T1000 (cell line): ENCODE results near the gene TMEM132D.

Experiments
- DNase-seq: peaks from one replicate; lab custom pipeline; 2025; ENCODE audit warnings: mixed read lengths; lab: John Stamatoyannopoulos, UW

The TMEM132D gene

DNA sequence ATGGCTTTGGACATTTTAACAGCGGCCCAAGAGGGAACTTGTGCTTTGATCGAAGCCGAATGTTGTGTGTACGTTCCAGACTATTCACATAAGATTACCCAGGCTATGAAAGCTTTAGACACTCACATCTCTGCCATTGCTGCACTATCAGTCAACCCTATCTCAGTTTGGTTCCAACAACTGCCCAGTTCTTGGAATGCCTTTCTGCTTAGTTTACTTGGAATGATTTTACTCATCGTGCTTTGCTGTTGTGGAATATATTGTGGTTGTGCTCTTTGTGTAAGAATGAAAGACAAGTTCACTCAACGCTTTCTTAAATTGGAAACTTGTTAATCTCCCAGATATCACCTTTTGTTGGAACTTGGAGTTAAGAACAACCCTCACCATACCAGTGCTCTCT, 552.3 kb downstream of the TMEM132D start:
- DNase-seq = no peak

DNA sequence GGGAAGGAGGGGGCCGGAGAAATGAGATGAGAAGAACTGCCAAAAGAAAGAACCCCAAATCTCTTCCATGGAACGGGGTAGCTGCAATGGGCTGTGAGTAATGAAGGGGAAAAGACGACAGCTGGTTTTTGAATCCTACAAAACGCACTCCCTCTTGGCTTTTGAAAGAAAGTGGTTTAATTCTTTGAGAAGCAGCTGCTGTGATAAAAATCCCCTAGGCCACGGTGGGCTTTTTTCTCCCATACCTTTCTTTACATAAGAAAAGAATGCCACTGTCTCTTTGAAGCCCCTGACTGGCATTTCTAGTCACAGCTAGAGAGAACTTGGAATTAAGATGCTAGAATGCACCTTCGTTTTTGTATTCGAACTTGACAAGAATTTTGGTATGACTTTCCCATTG, 564.5 kb downstream of the TMEM132D start:
- DNase-seq = no peak

DNA sequence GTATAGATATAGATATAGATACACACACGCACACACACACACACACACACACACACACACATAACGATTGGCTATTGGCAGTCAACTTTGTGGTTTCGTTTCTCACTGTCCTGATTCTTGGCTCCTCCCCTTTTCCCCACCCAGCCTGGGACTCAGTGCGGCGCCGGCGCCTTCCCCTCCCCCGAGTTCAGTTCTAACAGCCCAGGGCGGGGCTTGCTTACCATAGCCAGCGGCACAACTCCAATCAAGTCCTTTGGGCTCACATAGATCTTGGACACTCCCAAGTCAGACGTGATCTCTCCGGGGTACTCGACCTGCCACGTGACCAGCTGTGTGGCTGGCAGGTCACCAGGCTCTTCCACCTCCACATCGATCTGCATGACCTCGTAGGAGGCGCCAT, 566.4 kb downstream of the TMEM132D start:
- no peak for DNase-seq

DNA sequence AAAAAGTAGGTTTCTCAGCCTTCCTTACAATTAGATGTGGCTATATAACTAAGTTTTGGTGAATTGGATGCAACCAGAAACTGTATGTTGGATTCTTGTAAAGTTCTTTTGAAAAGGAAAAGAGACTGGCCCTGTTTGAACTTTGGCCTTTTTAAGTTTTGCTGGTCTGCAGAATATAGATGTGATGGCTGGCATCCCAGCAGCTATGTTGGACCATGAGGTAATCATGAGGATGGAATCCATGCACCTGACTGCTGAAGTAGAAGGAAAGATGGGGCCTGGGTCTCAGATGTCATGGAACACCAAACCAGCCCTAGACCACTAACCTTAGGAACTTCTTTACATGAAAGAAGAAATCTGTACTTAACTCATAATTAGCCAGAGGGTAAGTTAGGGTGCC, 568.1 kb downstream of the TMEM132D start:
- DNase-seq = no peak

DNA sequence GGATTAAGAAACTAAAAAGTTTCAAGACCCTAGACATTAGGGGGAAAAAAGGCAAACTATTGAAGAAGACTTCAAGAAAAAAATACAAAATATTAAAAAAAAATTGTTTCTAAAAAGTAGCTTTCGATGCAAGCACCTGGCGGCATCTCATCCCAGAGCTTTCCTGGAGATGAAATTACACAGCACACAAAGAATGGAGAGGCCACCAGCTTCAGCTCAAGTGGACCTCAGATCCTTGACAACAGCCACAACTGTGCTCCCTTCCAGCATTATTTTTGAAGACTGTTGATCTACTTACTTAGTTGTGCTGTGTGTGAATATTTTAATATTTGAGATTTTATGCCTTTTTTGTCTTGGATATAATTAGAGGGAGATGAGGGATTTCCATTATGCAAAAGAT, 571.5 kb downstream of the TMEM132D start:
- DNase-seq = no peak

DNA sequence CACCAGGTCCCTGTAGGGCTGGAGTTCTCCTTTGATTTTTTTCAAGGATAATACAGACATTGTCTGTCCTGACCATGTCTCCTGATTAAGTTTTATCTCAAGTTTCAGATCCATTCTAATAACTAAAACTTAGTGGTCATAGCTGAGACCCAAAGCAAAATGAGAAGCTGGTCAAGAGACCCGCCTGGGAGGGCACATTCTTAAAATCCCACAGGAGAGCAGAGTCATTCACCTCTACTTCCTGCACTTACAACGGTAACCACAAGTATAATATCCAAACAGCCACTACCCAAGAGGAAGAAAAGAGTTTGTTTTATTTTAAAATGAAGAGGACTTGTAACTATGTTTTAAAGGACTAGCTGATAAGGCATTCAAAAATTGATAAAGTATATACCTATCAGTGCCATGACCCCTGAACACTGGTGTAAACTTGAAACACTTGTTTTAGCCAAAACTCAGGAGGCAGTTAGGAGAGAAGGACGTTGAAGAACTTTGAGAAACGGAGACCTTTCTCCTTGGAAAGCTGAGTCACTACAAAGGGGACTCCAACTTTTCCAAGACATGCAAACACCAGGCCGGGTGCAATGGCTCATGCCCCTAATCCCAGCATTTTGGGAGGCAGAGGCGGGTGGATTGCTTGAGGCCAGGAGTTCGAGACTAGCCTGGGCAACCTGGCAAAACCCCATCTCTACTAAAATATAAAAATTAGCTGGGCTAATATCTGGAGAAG, 572.3 kb downstream of the TMEM132D start:
- no peak for DNase-seq

DNA sequence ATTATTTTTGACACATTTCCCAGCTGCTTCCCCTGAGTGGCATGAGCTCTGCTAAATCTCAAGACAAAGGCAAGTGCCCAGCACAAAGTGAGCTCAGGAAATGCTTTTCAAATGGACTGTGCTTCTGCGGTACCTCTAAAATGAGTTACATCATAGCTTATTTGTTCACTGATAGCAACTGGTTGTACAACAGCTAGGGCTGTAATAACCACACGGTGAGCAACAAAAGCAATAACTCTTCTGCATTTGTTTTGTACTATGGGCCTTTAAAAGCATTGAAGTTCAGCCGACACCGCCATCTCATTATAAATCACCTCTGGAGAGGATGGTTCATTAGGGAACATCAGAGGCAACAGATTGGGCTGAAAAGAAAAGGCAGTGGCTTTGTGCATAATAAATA, 575.6 kb downstream of the TMEM132D start:
- no peak for DNase-seq

DNA sequence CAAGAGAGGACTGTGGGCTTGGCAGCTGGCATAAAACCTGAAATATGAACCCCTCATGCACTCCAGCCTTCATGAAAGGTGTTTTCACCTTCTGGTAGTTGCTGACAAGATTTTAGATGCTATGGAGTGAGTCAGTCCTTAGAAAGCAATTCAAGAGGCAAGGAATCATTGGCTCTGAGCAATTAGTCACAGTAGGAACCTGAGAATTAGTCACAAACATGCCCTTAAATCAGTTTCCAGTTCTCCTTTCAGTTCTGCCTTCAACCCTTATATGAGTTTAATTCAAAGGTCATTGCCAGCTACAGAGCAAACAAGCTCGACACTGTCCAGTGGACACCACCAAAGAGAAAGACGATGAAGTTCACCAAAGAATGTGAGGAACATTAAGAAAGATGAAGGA, 578.3 kb downstream of the TMEM132D start:
- DNase-seq = no peak

DNA sequence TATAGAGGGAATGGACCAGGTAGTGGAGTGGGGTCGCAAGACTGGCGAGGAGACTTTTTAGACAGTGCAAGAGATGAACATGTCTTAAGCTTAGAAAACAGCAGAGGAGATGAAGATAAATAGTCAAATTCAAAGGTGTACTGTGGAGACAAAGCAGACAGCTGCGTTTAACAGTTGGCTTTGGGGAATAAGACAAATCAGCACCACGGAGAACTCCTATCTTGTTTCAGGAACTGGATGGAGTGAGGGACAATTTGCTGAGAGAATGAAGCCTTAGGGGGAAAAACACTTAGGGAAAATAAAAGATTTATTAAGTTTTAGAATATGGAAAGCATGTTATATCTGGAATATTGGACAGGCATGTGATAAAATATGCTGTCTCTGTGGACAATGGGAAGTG, 591.8 kb downstream of the TMEM132D start:
- DNase-seq = no peak

DNA sequence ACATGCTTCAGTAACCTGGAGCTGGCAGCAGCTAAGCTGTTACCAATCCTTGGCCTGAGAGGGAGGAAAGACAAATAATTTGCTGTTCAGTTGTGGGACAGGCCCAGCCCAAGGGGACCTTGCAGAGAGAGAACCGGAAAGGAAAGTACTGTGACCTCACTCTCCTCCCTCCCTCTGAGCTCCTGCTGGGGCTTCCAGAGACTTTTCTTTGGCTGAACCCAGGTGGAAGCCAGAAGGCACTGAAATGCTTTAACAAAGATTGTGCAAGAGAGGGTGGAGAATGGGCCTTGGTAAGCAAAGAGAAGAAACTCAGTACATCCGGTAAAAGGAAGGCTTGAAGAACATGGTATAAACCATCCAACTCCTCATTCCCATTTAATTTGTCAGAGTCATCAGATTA, 593.5 kb downstream of the TMEM132D start:
- DNase-seq = no peak

DNA sequence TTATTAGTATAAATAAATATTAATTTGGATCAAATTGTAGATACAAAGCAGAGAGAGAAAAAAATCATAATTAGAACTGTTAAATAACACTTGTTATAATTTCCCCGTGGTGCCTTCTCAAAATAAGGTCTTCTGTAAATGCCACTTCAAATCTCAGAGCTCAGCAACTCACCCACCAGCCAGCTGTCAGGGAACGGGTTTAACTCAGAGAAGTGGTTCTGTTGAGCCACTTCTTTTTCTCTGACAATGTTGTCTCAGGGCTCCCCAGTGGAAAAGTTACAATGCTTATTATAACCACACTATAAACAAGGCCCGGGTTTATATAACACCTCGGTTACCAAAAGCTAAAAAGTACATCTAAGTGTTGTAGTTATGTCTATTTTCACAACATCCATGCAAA, 598.0 kb downstream of the TMEM132D start:
- no peak for DNase-seq

DNA sequence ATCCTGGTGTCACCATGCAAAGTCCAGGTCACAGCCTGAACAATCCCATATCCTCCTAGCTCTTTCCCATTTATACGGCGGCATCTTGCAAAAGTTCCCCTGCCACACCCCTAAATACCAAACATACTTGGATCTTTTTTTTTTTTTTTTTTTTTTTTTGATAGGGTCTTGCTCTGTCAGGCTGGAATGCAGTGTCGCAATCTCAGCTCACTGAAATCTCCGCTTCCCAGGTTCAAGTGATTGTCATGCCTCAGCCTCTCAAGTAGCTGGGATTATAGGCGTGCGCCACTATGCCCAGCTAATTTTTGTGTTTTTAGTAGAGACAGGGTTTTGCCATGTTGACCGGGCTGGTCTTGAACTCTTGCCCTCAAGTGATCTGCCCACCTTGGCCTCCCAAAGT, 599.3 kb downstream of the TMEM132D start:
- DNase-seq = no peak

DNA sequence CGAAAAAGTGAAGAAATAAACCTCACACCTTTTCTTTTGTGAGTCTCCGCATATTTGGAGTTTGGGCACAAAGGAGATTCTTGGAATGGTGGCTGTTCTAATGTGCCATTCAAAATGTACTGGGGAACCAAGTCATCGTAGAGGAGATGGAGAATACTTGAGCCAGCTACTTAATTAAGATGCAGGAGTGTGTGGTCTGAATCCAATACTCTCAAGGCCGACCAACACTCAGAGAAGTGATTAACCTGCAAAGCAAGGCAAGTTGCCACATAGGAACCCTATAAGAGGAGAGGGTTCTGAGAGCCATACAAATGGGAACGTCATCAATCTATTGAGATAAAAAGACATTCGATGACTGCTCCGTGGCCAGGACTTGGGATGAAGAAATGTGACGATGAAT, 603.8 kb downstream of the TMEM132D start:
- no peak for DNase-seq

DNA sequence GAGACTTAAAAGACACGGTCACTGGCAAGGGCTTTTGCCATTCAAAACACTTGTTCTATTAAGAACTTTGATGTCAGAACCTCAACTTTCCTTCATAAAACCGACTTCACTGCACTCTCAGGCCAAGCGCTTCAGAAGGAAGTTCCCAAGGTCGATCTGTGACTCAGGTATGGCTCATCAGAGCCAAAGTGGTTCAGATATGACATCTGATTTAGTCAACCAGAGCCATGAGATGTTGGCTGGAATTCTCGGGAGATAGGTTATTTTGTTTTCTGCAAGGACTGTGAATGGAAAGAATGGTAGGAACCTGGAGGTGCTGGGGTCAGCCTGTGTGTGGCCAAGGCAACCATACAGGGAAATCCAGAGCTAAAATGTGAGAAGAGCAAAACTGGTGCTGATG, 604.9 kb downstream of the TMEM132D start:
- DNase-seq = no peak

DNA sequence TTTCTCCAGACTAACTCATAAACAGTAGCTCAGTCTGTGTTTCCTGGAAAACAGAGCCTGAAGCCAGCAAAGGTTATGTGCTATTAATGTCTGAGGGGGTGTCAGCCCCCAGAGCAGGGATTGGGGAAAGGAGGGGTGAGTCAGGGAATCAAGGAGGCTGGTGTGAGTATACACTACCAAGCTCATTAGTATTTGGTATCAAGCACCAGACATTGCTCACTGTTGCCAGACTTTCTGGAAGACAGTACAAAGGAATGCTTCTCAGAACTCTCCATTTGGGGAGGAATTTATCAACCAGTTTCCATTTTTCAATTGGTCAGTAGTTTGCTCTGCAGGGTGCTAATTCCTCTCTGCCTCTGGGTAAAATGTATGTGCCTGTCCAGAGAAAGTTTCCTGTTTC, 607.2 kb downstream of the TMEM132D start:
- DNase-seq = no peak

DNA sequence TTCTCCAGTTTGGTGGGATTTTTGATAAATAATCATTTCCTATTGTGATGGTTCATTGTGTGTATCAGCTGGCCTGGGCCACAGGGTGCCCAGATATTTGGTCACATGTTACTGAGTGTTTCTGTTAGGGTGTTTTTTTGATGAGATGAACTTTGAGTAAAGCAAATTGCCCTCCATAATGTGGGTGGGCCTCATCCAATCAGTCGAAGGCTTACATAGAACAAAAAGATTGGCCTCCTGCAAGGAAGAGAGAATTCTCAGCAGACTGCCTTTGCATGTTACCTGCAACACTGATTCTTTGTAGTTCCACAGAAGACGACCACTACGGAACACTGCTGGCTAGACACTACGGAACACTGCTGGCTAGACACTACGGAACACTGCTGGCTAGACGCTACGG, 609.0 kb downstream of the TMEM132D start:
- no peak for DNase-seq

DNA sequence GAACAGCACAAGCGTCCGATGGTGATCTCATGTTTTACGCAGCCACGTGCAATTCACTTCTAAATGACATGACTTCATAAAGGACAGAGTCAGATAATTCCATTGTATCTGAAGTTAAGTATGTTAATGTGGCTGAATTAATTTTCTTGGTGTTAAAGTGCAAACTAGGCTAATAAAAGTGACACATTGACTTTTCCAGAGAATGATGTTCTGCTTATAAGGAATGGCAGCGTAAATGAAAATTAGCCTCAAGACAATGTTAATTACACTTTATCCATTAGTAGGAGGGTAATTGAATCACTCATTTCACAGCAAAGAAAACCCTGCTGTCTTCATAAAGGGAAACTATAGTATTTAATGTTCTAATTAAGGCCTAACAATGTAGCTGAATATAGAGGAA, 624.1 kb downstream of the TMEM132D start:
- DNase-seq = no peak

DNA sequence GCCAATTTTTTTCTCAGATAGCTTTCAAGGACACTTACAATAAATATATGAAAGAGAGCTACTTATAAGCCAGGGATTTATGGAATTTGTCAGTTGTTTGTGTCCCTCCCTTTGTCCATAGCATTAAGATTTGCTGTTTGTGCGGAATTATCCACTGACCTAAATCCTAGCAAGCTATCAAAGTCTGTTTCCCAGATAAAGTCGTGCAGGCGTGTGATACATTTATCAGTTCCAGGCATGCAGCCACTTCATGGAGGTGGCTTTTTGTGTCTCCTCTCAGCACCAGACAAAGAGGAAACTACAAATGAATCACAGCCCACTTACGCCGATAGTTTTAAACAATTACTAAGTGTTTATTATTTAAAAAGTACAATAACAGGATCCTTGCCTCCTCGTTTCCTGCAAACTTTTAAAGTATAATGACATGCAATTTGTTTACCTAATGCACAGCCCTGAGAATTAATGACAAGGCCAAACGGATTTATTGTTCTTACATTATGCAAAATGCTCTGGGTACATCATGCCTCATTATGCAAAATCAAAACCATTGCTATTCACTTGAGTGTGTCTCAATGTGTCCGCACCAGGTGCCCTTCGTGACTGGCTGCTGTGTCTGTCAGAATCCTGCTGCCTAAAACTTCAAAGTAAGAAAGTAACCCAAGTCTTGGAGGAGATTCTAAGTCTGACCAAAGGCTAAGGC, 627.3 kb downstream of the TMEM132D start:
- DNase-seq = no peak

DNA sequence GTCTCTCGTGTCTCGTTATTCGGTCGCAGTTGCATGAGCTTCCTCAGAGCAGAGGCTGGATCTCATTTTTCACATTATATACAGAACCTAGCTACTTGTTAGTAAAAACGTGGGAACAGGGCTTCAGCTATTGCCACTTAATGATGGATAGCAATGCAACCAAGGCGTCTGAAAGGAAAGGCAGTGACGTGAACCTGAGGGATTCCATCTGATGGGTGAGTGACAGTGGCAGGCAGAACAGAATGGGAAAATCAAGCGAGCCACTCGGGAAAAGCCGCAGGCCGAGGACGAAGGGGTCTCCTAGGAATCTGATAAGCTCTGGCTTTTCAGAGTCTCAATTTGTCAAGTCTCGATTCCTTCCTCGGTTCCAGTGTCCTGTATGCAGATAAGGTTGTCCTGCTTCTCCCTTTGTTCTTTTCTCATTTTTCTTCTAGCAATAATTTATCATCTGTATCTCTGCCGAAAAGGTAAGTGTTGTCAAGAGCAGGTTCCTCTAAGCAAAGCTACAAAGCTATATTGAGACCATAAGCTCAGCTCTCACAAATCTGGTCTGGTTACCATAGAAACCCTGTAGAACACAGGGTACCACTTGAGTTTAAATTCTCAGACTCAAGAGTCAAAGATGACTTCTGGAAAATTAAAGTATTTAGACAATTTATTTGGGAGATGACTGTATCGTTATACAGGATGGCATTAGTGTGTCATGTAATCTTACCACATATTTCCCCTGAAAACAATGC, 633.9 kb downstream of the TMEM132D start:
- no peak for DNase-seq

DNA sequence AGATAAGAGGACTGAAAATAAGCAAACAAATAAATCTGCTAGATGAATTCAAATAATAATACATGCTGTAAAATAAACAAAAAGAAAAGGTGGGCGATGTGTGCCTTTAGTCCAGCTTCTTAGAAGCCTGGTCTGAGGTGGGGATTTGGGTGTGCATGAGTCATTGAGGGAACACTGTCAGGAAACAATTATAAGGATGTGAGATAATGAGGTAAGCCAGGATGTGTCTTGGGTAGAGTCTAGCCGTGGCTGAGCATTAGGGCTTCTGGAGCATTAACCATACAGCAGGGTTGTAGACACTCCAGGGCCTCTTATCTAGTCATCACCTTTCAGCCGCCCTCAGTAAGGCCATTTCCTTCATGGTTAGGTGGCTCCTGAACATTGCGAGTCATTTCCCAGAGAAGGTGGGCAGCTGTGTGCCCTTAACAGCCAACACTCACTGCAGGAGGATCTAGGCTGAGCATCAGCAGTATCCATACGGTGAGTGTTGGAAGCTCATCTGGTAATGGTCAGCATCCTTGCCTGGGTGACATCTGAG, 645.0 kb downstream of the TMEM132D start:
- DNase-seq = no peak

DNA sequence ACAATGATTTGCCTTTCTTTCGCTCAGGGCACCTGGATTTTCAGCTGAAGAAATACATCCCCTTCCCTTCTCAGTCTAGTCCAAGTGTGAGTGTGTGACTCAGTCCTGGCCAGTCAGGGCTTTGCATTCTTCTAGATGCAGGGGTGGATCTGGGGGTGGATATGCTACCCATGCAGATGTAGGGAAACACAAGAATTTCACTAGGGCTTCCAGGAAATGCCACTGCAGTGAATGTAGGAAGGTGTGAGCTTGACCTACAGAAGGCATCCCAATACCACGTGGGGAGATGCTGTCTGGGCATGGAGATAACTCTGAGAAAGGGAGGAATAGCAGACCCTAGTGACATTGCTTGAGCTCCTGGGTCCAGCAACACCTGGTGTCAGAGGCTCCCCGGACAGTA, 646.3 kb downstream of the TMEM132D start:
- DNase-seq = no peak

DNA sequence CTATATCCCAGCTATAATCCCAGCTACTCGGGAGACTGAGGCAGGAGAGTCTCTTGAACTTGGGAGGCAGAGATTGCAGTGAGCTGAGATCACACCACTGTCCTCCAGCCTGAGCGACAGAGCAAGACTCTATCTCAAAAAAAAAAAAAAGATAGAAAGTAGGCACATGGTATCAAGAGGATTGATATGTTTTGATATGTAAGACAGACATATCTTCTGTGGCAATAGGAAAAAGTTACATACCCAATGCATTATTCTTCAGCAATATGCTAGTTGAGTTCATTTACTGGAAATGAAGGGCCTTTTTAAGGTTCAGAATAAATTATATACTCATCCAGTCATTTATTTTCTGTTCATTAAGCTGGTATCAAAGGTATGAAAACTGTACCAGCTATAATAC, 657.2 kb downstream of the TMEM132D start:
- DNase-seq = no peak

DNA sequence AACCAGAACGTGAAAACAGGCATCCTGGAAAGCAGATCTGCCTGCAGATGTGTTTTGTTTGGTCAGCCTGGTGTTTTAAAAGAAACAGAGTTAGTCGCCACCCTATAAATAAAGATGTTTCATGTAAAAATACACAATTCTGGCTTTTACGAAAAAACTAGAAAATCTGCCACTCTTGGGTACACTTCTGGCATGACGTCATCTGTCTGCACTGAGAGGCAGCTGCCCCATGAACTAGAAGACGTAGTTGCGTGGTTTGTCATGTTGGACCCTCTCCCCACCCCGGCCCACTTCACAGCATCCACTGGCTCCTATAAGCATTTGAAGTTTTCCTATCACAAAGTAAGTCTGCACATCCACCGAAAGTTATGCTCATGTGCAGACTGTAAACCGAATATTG, 658.1 kb downstream of the TMEM132D start:
- no peak for DNase-seq
